Fibroblast of skin of right quadriceps (primary cell): ENCODE results near the gene GLRX3.

Source experiments
- DNase-seq: peaks from one replicate; pipeline ENCODE4 v3.0.0-alpha.2; 2013

The GLRX3 gene

DNA sequence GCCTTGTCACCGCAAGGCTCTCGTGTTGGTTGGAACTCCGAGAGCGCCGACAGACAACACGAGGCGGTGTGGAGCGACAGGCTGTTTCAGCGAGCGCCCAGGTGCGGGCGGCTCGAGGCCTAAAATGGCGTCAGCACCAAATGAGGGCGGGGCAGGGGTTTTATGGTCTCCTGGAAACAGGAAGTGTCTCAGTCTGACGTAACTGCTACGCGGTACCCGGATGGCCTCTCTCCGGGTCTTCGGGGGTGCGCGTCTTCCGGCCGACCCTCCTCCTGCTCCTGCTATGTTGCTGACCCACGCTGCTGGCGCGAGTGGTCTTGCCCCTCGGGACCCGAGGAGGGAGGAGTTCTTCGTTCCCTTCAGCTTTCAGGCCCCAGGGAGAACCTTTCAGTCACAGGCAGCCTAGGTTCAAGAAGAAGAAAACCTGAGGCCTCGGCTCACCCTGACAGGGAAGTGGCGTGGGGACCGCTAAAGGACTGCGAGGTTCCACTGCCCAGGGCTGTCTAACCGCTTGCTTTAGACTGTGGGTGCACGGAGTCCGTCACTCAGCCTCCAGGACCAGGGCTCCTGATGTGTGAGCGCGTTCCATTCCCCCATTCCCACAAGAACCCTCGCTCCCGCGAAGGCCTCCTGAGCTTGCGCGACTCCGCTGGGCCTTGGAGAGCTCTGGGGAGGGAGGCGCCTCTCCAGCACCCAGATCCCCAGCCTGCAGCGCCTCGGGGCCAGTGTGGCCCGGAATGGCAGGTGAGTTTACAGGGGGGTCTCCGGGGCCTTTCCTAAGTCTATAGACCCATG lies 77.3 kb downstream of the GLRX3 start:
- DNase-seq, result no peak

DNA sequence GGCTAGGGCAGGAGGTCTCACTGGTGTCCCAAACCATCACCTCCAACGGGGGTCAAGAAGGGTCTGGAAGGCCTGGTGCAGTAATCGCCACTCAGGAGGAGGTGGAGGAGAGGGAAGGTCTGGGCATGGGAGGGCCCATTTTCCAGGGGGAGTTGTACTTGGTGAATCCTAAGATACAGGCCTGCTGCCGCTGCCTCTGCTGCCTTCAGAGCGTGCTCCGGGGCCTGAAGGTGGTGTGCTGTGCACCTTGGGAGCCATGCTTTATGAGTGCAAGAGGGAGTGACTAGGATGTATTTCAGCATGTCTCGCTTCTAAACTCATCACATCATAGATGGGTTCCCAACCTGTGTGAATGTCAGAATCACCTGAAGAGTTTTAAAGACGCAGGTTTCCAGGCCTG lies 78.2 kb downstream of the GLRX3 start:
- DNase-seq, result no peak

DNA sequence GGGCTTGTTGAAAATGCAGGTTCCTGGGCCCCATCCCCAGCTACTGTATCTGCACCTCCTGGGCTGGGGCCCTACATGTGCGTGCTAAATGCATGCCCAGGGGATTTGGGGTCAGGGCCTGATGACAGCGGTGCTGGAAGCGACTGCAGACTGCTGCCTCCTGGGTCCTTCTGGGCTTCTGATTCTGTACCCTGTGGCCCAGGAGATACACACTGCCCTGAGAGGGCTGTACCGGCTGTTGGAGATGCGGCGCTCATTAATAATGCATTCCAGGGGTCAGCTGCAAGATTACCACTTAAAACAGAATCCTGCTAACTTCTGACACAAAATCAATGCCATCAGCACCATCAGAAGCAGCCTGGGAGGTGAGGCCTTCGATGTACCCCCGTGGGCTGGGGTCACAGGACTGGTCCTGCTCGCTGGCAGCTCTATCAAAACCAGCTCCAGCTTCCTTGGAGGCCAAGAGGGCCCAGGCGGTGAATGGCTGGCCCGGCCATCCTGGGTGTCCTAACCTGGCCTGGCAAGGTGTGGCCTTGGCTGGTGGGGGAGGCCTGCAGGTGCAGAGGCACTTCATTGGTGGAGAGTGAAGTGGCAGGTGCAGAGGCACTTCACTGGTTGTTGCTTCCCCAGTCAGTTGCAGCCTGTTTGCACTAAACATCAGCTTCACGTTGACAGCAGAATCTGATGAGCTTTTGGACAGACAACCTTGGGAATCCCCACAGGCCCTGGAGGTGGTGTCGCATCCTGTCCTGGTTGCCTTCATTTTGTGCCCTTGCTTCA lies 79.2 kb downstream of the GLRX3 start:
- no peak for DNase-seq

- no peak for DNase-seq
Measured at GRCh38 chr10:130215931-130216231, 79.7 kb downstream of the GLRX3 start.

- no peak for DNase-seq
Measured at GRCh38 chr10:130218181-130218641, 82.0 kb downstream of the GLRX3 start.

DNA sequence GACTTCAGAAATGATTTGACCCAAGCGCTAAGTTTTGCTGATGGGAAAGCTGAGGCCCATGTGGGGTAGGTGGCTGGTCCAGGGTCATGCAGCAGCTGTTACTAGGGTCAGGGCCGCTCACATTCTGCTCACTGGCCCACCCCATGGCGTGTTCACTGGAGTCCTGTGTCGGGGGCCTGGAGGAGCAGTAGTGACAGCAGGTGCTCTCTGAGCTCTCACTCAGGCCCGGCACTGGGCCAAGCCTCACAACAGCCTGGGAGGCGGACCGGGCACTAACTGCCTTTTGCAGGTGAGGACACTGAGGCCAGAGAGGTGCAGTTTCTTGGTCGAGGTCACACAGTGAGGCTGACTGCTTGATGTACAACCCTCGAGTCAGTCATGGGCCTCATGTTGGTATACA lies 82.7 kb downstream of the GLRX3 start:
- DNase-seq, result no peak

- DNase-seq, result no peak
Measured at GRCh38 chr10:130220251-130221185, 84.3 kb downstream of the GLRX3 start.

- no peak for DNase-seq
Measured at GRCh38 chr10:130221456-130222375, 85.5 kb downstream of the GLRX3 start.

DNA sequence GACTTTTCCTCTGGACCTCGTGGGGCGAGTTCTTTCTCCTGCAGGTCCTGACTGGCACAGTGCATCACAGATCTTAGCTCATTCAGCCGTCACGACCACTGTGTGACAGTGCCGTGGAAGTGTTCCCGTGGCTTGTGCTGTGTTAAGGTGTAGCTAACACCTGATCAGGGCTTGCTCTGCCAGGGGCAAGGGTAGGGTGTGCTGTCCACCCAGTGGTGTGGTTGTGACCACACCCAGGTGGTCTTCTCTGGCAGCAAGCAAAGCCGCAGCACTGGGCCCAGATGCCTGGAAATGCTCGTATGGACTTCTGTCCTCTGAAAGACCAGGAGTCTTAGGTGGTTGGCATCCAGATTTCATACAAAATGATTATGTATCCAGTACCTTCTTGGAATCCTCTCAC lies 86.2 kb downstream of the GLRX3 start:
- DNase-seq, result no peak

GRCh38 chr10:130224228-130224627 lies 88.0 kb downstream of the GLRX3 start:
- DNase-seq, result no peak

GRCh38 chr10:130226012-130226411 lies 89.8 kb downstream of the GLRX3 start:
- DNase-seq, result no peak

- DNase-seq, result no peak
Measured at GRCh38 chr10:130227883-130228282, 91.7 kb downstream of the GLRX3 start.
